ENCODE measurements around the gene FGD5.

FGD5 gene

DNA sequence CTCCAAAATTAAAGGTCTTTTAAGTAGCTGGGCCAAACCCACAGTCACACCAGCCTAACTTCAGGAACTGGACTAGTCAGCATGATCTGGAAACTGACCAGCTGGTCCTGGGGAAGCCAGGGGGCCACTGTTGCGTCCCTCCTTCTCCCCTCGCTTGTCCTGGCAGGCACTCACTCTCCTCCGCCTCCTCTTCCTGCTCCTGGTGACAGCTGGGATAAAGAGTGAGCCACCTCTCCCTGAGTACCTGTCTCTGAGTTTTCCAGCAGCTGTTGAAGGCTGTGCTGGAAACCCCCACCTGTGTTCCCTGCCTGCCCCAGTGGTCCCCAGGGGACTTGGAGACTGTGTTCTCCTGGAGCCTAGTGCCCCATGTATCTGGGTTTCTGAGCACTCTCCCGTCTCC is 56.0 kb downstream of the FGD5 start:
- Histone ChIP-seq H3K27me3 (ENCODE audit: insufficient read depth, low read length, poor library complexity) (no peaks in the 10 kb centered on the region), H3K27ac (ENCODE audit: low read length) (0 out of 2 replicates have a peak overlapping the region, but pooled peaks have one; percentile 7), H3K4me3 (ENCODE audit: low read depth in 1 of 2, low read length in 2 of 2) (no peak overlapping the region), H3K36me3 (ENCODE audit: insufficient read depth, low read length) (no peaks in the 10 kb centered on the region), H3K4me1 (ENCODE audit: insufficient read depth, low read length) (peaks cover 40% of the 10 kb centered on the region), H4K20me1 (ENCODE audit: insufficient read depth, low read length) (no peaks in the 10 kb centered on the region), H3K9ac (ENCODE audit: low read depth, low read length) (no peak overlapping the region), H2AFZ (ENCODE audit: low read depth, low read length) (no peak overlapping the region), H3K4me2 (ENCODE audit: insufficient read depth, low read length) (no peak overlapping the region), H3K9me3 (ENCODE audit: insufficient read depth, low read length, severe bottlenecking) (no peaks in the 10 kb centered on the region), H3K79me2 (ENCODE audit: insufficient read depth, low read length) (no peaks in the 10 kb centered on the region)
- ATAC-seq (ENCODE audit: insufficient read depth, low read depth) (no peak), DNase-seq (no peak)
- TF ChIP-seq, protein P1, sequence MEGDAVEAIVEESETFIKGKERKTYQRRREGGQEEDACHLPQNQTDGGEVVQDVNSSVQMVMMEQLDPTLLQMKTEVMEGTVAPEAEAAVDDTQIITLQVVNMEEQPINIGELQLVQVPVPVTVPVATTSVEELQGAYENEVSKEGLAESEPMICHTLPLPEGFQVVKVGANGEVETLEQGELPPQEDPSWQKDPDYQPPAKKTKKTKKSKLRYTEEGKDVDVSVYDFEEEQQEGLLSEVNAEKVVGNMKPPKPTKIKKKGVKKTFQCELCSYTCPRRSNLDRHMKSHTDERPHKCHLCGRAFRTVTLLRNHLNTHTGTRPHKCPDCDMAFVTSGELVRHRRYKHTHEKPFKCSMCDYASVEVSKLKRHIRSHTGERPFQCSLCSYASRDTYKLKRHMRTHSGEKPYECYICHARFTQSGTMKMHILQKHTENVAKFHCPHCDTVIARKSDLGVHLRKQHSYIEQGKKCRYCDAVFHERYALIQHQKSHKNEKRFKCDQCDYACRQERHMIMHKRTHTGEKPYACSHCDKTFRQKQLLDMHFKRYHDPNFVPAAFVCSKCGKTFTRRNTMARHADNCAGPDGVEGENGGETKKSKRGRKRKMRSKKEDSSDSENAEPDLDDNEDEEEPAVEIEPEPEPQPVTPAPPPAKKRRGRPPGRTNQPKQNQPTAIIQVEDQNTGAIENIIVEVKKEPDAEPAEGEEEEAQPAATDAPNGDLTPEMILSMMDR (IDR thresholded peaks at IDR 0.05; ENCODE audit: borderline replicate concordance, extremely low read depth, low read length, poor library complexity, severe bottlenecking), result no peak
- TF ChIP-seq EZH2 (IDR thresholded peaks at IDR 0.05; ENCODE audit: borderline replicate concordance, low read depth, low read length, severe bottlenecking), result no peak

DNA sequence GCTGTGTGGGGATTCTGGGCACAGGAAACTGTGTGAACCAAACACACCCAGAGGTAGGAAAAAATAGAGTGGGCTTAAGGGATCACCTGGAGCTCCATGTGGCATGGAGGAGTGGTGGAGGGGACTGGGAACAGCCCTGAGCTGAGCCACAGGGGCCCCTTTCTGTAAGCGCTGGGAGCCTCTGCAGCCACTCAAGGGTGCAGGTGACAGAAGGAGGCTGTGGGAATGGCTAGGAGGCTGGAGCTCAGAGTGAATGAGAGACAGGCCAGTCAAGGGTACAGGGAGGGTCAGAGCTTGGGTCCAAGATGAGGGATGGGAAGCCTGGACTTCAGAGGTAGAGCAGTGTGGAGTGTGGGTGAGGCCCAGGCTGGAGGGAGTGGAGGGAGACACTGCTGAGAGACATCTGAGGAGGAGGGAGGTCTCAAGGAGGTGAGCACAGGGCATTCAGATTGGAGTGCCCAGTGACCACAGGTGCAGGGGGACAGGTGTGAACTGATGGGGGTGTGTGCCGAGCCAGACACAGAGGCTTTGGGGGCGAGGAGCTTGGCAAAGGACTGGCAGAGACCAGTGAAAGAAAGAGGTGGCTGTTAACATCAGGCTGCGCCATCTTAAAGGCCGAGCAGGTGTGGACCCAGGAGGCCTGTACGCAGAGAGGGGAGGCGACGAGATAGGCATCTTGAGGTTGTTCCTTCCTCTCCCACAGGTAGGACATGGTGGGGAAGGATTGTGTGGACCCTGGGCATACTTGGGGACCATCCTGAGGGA is 56.8 kb downstream of the FGD5 start:
- Histone ChIP-seq H3K36me3 (ENCODE audit: insufficient read depth, low read length) (no peaks in the 10 kb centered on the region), H3K4me2 (ENCODE audit: insufficient read depth, low read length) (no peak overlapping the region), H2AFZ (ENCODE audit: low read depth, low read length) (no peak overlapping the region), H3K9ac (ENCODE audit: low read depth, low read length) (no peak overlapping the region), H3K27me3 (ENCODE audit: insufficient read depth, low read length, poor library complexity) (no peaks in the 10 kb centered on the region), H3K27ac (ENCODE audit: low read length) (peak overlapping the region; percentile 15; the same call in 1 of the 2 replicates), H3K4me1 (ENCODE audit: insufficient read depth, low read length) (peaks cover 49% of the 10 kb centered on the region), H3K9me3 (ENCODE audit: insufficient read depth, low read length, severe bottlenecking) (no peaks in the 10 kb centered on the region), H3K4me3 (ENCODE audit: low read depth in 1 of 2, low read length in 2 of 2) (no peak overlapping the region), H4K20me1 (ENCODE audit: insufficient read depth, low read length) (no peaks in the 10 kb centered on the region), H3K79me2 (ENCODE audit: insufficient read depth, low read length) (no peaks in the 10 kb centered on the region)
- no peak for TF ChIP-seq EZH2 (IDR thresholded peaks at IDR 0.05; ENCODE audit: borderline replicate concordance, low read depth, low read length, severe bottlenecking)
- TF ChIP-seq, protein P1 (IDR thresholded peaks at IDR 0.05; ENCODE audit: borderline replicate concordance, extremely low read depth, low read length, poor library complexity, severe bottlenecking), result no peak
- DNase-seq (no peak), ATAC-seq (ENCODE audit: insufficient read depth, low read depth) (no peak)

- Histone ChIP-seq H3K9me3 (ENCODE audit: insufficient read depth, low read length, severe bottlenecking) (no peaks in the 10 kb centered on the region), H3K4me1 (ENCODE audit: insufficient read depth, low read length) (peaks cover 62% of the 10 kb centered on the region), H3K27ac (ENCODE audit: low read length) (peak overlapping the region; percentile 34; the same call in 1 of the 2 replicates), H3K4me3 (ENCODE audit: low read depth in 1 of 2, low read length in 2 of 2) (no peak overlapping the region), H3K9ac (ENCODE audit: low read depth, low read length) (no peak overlapping the region), H3K36me3 (ENCODE audit: insufficient read depth, low read length) (no peaks in the 10 kb centered on the region), H3K79me2 (ENCODE audit: insufficient read depth, low read length) (no peaks in the 10 kb centered on the region), H4K20me1 (ENCODE audit: insufficient read depth, low read length) (no peaks in the 10 kb centered on the region), H2AFZ (ENCODE audit: low read depth, low read length) (no peak overlapping the region), H3K4me2 (ENCODE audit: insufficient read depth, low read length) (no peak overlapping the region), H3K27me3 (ENCODE audit: insufficient read depth, low read length, poor library complexity) (no peaks in the 10 kb centered on the region)
- TF ChIP-seq, protein P1 (IDR thresholded peaks at IDR 0.05; ENCODE audit: borderline replicate concordance, extremely low read depth, low read length, poor library complexity, severe bottlenecking), result no peak
- TF ChIP-seq EZH2 (IDR thresholded peaks at IDR 0.05; ENCODE audit: borderline replicate concordance, low read depth, low read length, severe bottlenecking), result no peak
- DNase-seq, result no peak
- ATAC-seq (ENCODE audit: insufficient read depth, low read depth), result no peak
Measured at GRCh38 chr3:14876921-14877333, 58.2 kb downstream of the FGD5 start.

All from DND-41 (cell line).